K562 (cell line): ENCODE results near the gene TMED10. TPM values are rescaled to one million over a fixed set of nuclear protein-coding genes. Genes with fewer than 3 reads are reported as not detected.

Experiments
- BRD4 ChIP-seq: fragments of 200-600 bp; sonication (generic); IDR thresholded peaks from 2 replicates; pipeline ENCODE4 v1.6.1; 2017; ENCODE audit warnings: inconsistent platforms
- CBFA2T2 ChIP-seq: fragments of 450-650 bp; conservative IDR thresholded peaks from 2 replicates; pipeline ENCODE4 v1.6.1; 2017; ENCODE audit warnings: mild to moderate bottlenecking
- CHD2 ChIP-seq: IDR thresholded peaks from 2 replicates; pipeline ENCODE4 v1.6.1; 2011; ENCODE audit warnings: low read depth, low read length
- COPS2 ChIP-seq: fragments of 450-650 bp; conservative IDR thresholded peaks from 2 replicates; pipeline ENCODE4 v1.6.1; 2016; ENCODE audit warnings: mild to moderate bottlenecking, moderate library complexity
- E2F5 ChIP-seq: sonication (generic); formaldehyde crosslinking; IDR thresholded peaks from 2 replicates; pipeline ENCODE4 v1.8.0; 2022; ENCODE audit warnings: mild to moderate bottlenecking, missing genetic modification reagents
- E2F8 ChIP-seq: fragments of 450-650 bp; IDR thresholded peaks from 2 replicates; pipeline ENCODE4 v1.7.1; 2018; ENCODE audit warnings: mild to moderate bottlenecking, low read depth; ENCODE audit not compliant: partially characterized antibody
- ETV5 ChIP-seq: sonication (generic); formaldehyde crosslinking; IDR thresholded peaks from 2 replicates; pipeline ENCODE4 v1.4.0; 2020; ENCODE audit warnings: low read depth, mild to moderate bottlenecking, missing genetic modification reagents
- FOXK2 ChIP-seq, 2 experiments: fragments of 450-650 bp; IDR thresholded peaks in 1 of 2; conservative IDR thresholded peaks in 1 of 2; 2 replicates each; pipeline ENCODE4 v1.6.1; 2016; ENCODE audit warnings: low read depth in 2 of 2, mild to moderate bottlenecking in 1 of 2
- GABPA ChIP-seq: fragments of 200-800 bp; sonication (Bioruptor generic); conservative IDR thresholded peaks from 2 replicates; pipeline ENCODE4 v1.6.1; 2016; ENCODE audit warnings: low read depth, missing genetic modification characterization, missing compliant biosample characterization
- GATA2 ChIP-seq: sonication (generic); formaldehyde crosslinking; IDR thresholded peaks from 2 replicates; pipeline ENCODE4 v1.4.0; 2020; ENCODE audit warnings: mild to moderate bottlenecking, missing genetic modification reagents
- MAFG ChIP-seq: fragments of 450-650 bp; conservative IDR thresholded peaks from 2 replicates; pipeline ENCODE4 v1.6.1; 2016; ENCODE audit warnings: missing genetic modification characterization, missing compliant biosample characterization
- MCM5 ChIP-seq: fragments of 450-650 bp; IDR thresholded peaks from 2 replicates; pipeline ENCODE4 v1.6.1; 2016; ENCODE audit warnings: low read depth
- MYC ChIP-seq, 2 experiments: fragments of 250-450 bp in 1 of 2; sonication (Bioruptor Pico) in 1 of 2; IDR thresholded peaks; 2 replicates each; pipeline versions ENCODE4 v1.5.1 to v1.6.1; 2012 to 2021; ENCODE audit warnings: low read depth in 2 of 2, borderline replicate concordance in 1 of 2, improper control_type of control experiment in 1 of 2, low read length in 1 of 2, mild to moderate bottlenecking in 1 of 2, moderate library complexity in 1 of 2
- NFATC3 ChIP-seq: fragments of 450-650 bp; IDR thresholded peaks from 2 replicates; pipeline ENCODE4 v1.6.1; 2017; ENCODE audit warnings: mild to moderate bottlenecking
- POLR2AphosphoS5 ChIP-seq: IDR thresholded peaks from 2 replicates; pipeline ENCODE4 v1.6.1; 2011; ENCODE audit warnings: mild to moderate bottlenecking, low read depth, low read length, moderate library complexity; ENCODE audit not compliant: control insufficient read depth, insufficient read depth
- RBM39 ChIP-seq: fragments of 200-400 bp; formaldehyde crosslinking; optimal IDR thresholded peaks from 2 replicates; pipeline ENCODE3; 2018; ENCODE audit warnings: low read depth, low read length
- YBX1 ChIP-seq: fragments of 450-650 bp; IDR thresholded peaks from 2 replicates; pipeline ENCODE4 v1.7.1; 2016; ENCODE audit warnings: mild to moderate bottlenecking
- ZC3H11A ChIP-seq: IDR thresholded peaks from 2 replicates; pipeline ENCODE4 v1.6.1; 2012; ENCODE audit warnings: low read depth, low read length, improper control_type of control experiment
- ZNF212 ChIP-seq: fragments of 450-650 bp; formaldehyde crosslinking; IDR thresholded peaks from 2 replicates; pipeline ENCODE4 v1.4.0; 2020; ENCODE audit warnings: mild to moderate bottlenecking
- ZNF79 ChIP-seq: fragments of 250-450 bp; sonication (Bioruptor Pico); IDR thresholded peaks from 2 replicates; pipeline ENCODE4 v1.4.0; 2020; ENCODE audit warnings: low read depth, mild to moderate bottlenecking, moderate library complexity
- ZSCAN32 ChIP-seq: fragments of 450-650 bp; formaldehyde crosslinking; IDR thresholded peaks from 2 replicates; pipeline ENCODE4 v1.4.0; 2020; ENCODE audit warnings: mild to moderate bottlenecking, moderate library complexity
- polyA plus RNA-seq, 8 experiments: library from polyadenylated mRNA; depleted of rRNA in 4 of 8; stranded (reverse) in 5 of 8; unstranded in 3 of 8; fragments of >200 nt; fragmentation: Nextera tagmentation in 2 of 8; fragmentation: Illumina TruSeq in 1 of 8; extraction: Ambion mirVana in 2 of 8; extraction: Trizol in 1 of 8; gene quantifications; 2 replicates each; pipeline versions ENCODE4 v1.2.1 to v1.2.3, GENCODE V29; 2011 to 2014; ENCODE audit warnings: inconsistent platforms in 1 of 8, missing spikeins in 1 of 8
- total RNA-seq, 7 experiments: library from RNA; depleted of rRNA in 6 of 7; stranded (reverse); fragments of >200 nt in 6 of 7; fragmentation: Illumina TruSeq in 2 of 7; extraction: Trizol in 2 of 7; gene quantifications; 2 replicates each; pipeline versions ENCODE4 v1.2.1 to v1.2.3, GENCODE V29; 2011 to 2021; ENCODE audit warnings: low replicate concordance in 1 of 7
- TF ChIP-seq, protein P1 (sequence below), 3 experiments: fragments of 200-800 bp in 1 of 3; sonication (Bioruptor generic) in 1 of 3; sonication (generic) in 1 of 3; formaldehyde crosslinking in 1 of 3; IDR thresholded peaks; 2 replicates each; pipeline versions ENCODE4 v1.6.1 to v1.8.0; 2016 to 2022; ENCODE audit warnings: mild to moderate bottlenecking in 2 of 3, missing compliant biosample characterization in 2 of 3, missing genetic modification characterization in 2 of 3, missing genetic modification reagents in 1 of 3
- TF ChIP-seq, protein P2 (sequence below): fragments of 250-450 bp; sonication (Bioruptor Pico); IDR thresholded peaks from 2 replicates; pipeline ENCODE4 v1.5.0; 2020; ENCODE audit warnings: mild to moderate bottlenecking

Gene TMED10
- total and polyA plus RNA-seq, 9 of the 15 experiments (the other 6 are each of a cell fraction or from before 2014, with no cell fraction given): 62.2 to 233 (median 124) TPM

GRCh38 chr14:75176142-75176820, at the start of gene TMED10 (continued):
- TF ChIP-seq MYC (IDR thresholded peaks at IDR 0.05; ENCODE audit: low read depth, low read length) (peak; percentile 83), MYC (CRISPR knock-in tag; IDR thresholded peaks at IDR 0.05; ENCODE audit: borderline replicate concordance, low read depth) (peak; percentile 37; the same call in 1 of the 2 replicates), E2F5 (CRISPR knock-in tag) (peak; percentile 60; the same call in 1 of the 2 replicates), MCM5 (no peak), ZC3H11A (no peak), FOXK2 (conservative IDR thresholded peaks at IDR 0.05 in 1 of 2, IDR thresholded peaks at IDR 0.05 in 1 of 2; ENCODE audit: low read depth in 2 of 2) (no peak), ZNF212 (CRISPR knock-in tag) (no peak), CHD2 (0 out of 2 replicates have a peak, but pooled peaks have one; percentile 28), RBM39 (no peak), NFATC3 (no peak), CBFA2T2 (peak; percentile 73), GABPA (tag) (peak; percentile 98), POLR2AphosphoS5 (no peak), COPS2 (no peak), BRD4 (peak; percentile 68; the same call in 1 of the 2 replicates), MAFG (tag) (no peak), YBX1 (no peak), ETV5 (peak; percentile 19; the same call in 1 of the 2 replicates), E2F8 (peak; percentile 70), ZSCAN32 (no peak), GATA2 (CRISPR knock-in tag) (no peak), ZNF79 (CRISPR knock-in tag) (no peak)
- TF ChIP-seq, protein P1, sequence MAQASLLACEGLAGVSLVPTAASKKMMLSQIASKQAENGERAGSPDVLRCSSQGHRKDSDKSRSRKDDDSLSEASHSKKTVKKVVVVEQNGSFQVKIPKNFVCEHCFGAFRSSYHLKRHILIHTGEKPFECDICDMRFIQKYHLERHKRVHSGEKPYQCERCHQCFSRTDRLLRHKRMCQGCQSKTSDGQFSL (CRISPR knock-in tag; IDR thresholded peaks at IDR 0.05): no peak
- TF ChIP-seq, protein P1 (tag; IDR thresholded peaks at IDR 0.05): no peak
- TF ChIP-seq, protein P2, sequence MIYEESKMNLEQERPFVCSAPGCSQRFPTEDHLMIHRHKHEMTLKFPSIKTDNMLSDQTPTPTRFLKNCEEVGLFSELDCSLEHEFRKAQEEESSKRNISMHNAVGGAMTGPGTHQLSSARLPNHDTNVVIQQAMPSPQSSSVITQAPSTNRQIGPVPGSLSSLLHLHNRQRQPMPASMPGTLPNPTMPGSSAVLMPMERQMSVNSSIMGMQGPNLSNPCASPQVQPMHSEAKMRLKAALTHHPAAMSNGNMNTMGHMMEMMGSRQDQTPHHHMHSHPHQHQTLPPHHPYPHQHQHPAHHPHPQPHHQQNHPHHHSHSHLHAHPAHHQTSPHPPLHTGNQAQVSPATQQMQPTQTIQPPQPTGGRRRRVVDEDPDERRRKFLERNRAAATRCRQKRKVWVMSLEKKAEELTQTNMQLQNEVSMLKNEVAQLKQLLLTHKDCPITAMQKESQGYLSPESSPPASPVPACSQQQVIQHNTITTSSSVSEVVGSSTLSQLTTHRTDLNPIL (CRISPR knock-in tag): no peak
